Right lobe of liver (tissue), 6 donors: Measurements from ENCODE around the gene KLHL2. TPM values are rescaled to one million over a fixed set of nuclear protein-coding genes. Genes with fewer than 3 reads are reported as not detected.

Experiments
- ATAC-seq, 4 donors: fragments of 200-7000 bp; cut with Tn5 transposase; one replicate each; pipeline ENCODE4 v1.9.1; 2020; ENCODE audit warnings: mild to moderate bottlenecking in 4 of 4, moderate library complexity in 4 of 4
- DNase-seq, 3 donors: peaks; one replicate each; pipeline ENCODE4 v3.0.0-alpha.2; 2020
- H3K27ac ChIP-seq, 3 donors: fragments of 200-600 bp; one replicate each; pipeline ENCODE4 v1.8.0; 2022
- H3K27me3 ChIP-seq, 2 donors: fragments of 200-600 bp; one replicate each; pipeline ENCODE4 v1.8.0; 2022
- H3K36me3 ChIP-seq, 4 donors: fragments of 200-600 bp; sonication (generic) in 1 of 4; one replicate each; pipeline versions ENCODE4 v1.5.1 to v1.8.0; 2017 to 2022; ENCODE audit warnings: control low read depth in 1 of 4
- H3K4me1 ChIP-seq, 4 donors: fragments of 200-600 bp; sonication (generic) in 1 of 4; one replicate each; pipeline versions ENCODE4 v1.5.1 to v1.8.0; 2017 to 2022; ENCODE audit warnings: control low read depth in 1 of 4
- H3K4me3 ChIP-seq, 3 donors: fragments of 200-600 bp; one replicate each; pipeline ENCODE4 v1.8.0; 2022
- H3K9me3 ChIP-seq, 4 donors: fragments of 200-600 bp; sonication (generic) in 1 of 4; one replicate each; pipeline versions ENCODE4 v1.5.1 to v1.8.0; 2017 to 2022; ENCODE audit warnings: control low read depth in 1 of 4
- CTCF ChIP-seq, 4 donors: fragments of 200-600 bp in 3 of 4; fragments of 450-650 bp in 1 of 4; IDR thresholded peaks; one replicate each; pipeline versions ENCODE4 v1.5.1 to v1.8.0; 2016 to 2022; ENCODE audit warnings: antibody characterized with exemption in 4 of 4, mild to moderate bottlenecking in 2 of 4
- POLR2A ChIP-seq: fragments of 450-650 bp; IDR thresholded peaks from one replicate; pipeline ENCODE4 v1.6.1; 2017; ENCODE audit warnings: antibody characterized with exemption, mild to moderate bottlenecking
- WGBS: methylation state at CpG from one replicate; pipeline ENCODE4 v1.1.6; 2018; ENCODE audit warnings: low coverage, low lambda C conversion rate; ENCODE audit not compliant: insufficient coverage; ENCODE audit errors: missing lambda C conversion rate; 5-methylcytosine and 5-hydroxymethylcytosine counted together
- intact Hi-C, 2 donors: fragments of 100-400 bp; cut with DNase I; formaldehyde crosslinking; loops; one replicate each; pipeline versions ENCODE4 v1.11.2 to v1.14.1; 2022
- total RNA-seq, 6 experiments: library from RNA; depleted of rRNA in 2 of 6; stranded (reverse); fragments of >200 nt in 2 of 6; fragmentation: NEBNext Ultra II Directional in 3 of 6; extraction: Animal tissue kit (Norgen Biotek cat#: 25700) in 3 of 6; gene quantifications; one replicate each; pipeline versions ENCODE4 v1.1.0 to v1.2.4, GENCODE V29; 2016 to 2023
- donor health status: DM: no; HTN: yes; CAD: no.
- donor health status: DM: no; HTN: no; CAD: no.
- donor health status: DM: no; HTN: no; CAD: no.
- donor health status: DM: no; HTN: yes; CAD: no.
- donor health status: DM: no; HTN: yes; CAD: no.

The KLHL2 gene
- total RNA-seq, 6 experiments from 2014 or later = 15.6 to 25.3 (median 20.3) TPM

- DNase-seq = peak in 2 of 3 donors; percentile 29 to 49
- ATAC-seq = peak; percentile 4 to 28 (median 14)
- Histone ChIP-seq H3K4me3 (peak overlapping the region; percentile 55 to 90 (median 85)), H3K27ac (peak overlapping the region; percentile 63 to 89 (median 81)), H3K27me3 (no peaks in the 10 kb centered on the region), H3K36me3 (no peaks in the 10 kb centered on the region), H3K4me1 (peaks cover 0 to 41% (median 16%) of the 10 kb centered on the region in 4 donors), H3K9me3 (no peaks in the 10 kb centered on the region)
- TF ChIP-seq CTCF (IDR thresholded peaks at IDR 0.05) = no peak
- TF ChIP-seq POLR2A = no peak
- WGBS = 0% methylated on average over 15 of the region's 28 CpGs
- intact Hi-C loops = no loop called here
Observed at GRCh38 chr4:165207016-165207430, 338 bp upstream of the KLHL2 start.

DNA sequence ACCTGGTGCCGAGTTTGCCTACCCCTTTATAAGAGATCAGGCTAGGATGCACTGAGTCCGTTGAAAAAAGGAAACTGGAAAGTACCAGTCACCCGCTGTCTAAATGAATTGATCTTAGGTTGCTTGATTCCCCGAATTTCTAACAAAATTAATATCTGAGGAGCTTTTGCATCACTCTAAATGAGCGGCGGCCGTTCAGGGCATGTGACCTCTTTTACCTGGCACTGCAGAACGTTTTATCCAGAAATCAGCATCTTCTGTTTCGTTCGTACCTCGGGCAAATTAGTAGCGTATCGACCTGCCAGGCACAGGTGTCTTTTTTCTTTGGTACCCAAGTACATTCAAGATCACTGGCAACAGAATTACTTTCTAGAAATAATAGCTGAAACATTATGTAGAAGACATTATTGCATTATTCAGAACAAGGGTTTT is 876 bp downstream of the KLHL2 start:
- Histone ChIP-seq H3K4me3 (peak overlapping the region; percentile 67 to 90 (median 85)), H3K27ac (peak overlapping the region; percentile 82 to 89 (median 88)), H3K4me1 (peaks cover 0 to 41% (median 18%) of the 10 kb centered on the region in 4 donors), H3K27me3 (no peaks in the 10 kb centered on the region), H3K36me3 (no peaks in the 10 kb centered on the region), H3K9me3 (no peaks in the 10 kb centered on the region)
- intact Hi-C loops = no loop called here
- TF ChIP-seq POLR2A (no peak), CTCF (IDR thresholded peaks at IDR 0.05) (no peak)
- whole genome bisulfite sequencing = 7% methylated on average over 12 of the region's 13 CpGs
- DNase-seq (no peak), ATAC-seq (peak in 3 of 4 donors; percentile 2 to 10 (median 7))

- H3K36me3 ChIP-seq = no peaks in the 10 kb centered on the region
- peaks cover 0 to 36% (median 17%) of the 10 kb centered on the region in 4 donors for H3K4me1 ChIP-seq
- H3K9me3 ChIP-seq = no peaks in the 10 kb centered on the region
- intact Hi-C loops = no loop called here
- H3K27me3 ChIP-seq = no peaks in the 10 kb centered on the region
- H3K4me3 ChIP-seq = peak overlapping the region; percentile 67 to 90 (median 85)
- WGBS = 56% methylated on average over 8 of the region's 10 CpGs
- TF ChIP-seq CTCF (IDR thresholded peaks at IDR 0.05) (no peak), POLR2A (no peak)
- DNase-seq = no peak
- no peak for ATAC-seq
- peak overlapping the region in 1 of 3 donors; percentile 82 for H3K27ac ChIP-seq
Observed at GRCh38 chr4:165208741-165209388, 1.5 kb downstream of the KLHL2 start.

DNA sequence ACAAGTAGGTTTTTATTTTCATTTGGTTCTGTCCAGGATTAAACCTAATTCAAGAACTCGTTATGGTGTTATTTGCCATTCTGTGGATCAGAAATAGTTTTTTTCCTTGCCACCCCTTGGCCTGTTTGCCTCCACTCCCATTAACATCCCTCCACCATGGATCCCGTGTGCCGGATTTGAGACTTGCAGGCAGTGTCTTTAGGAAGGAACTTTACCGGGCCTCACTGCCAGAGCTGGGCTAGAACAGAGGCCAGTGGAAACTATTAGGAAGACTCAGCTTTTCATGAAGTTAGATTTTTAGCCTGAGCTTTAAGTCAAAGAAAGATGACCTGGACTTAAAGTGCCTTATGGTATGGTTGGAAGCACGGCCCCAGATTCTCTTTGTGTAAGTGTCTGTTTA is 2.4 kb downstream of the KLHL2 start:
- Histone ChIP-seq H3K36me3 (no peaks in the 10 kb centered on the region), H3K27me3 (no peaks in the 10 kb centered on the region), H3K4me1 (peaks cover 0 to 28% (median 13%) of the 10 kb centered on the region in 4 donors), H3K4me3 (no peak overlapping the region), H3K9me3 (no peaks in the 10 kb centered on the region), H3K27ac (no peak overlapping the region)
- no peak for ATAC-seq
- 62% methylated on average over 5 of the region's 5 CpGs for WGBS
- TF ChIP-seq CTCF (IDR thresholded peaks at IDR 0.05) (no peak), POLR2A (no peak)
- intact Hi-C loops = no loop called here
- no peak for DNase-seq
